IMR-90 (cell line): ENCODE results near the gene SLC6A20. TPM values are rescaled to one million over a fixed set of nuclear protein-coding genes. Genes with fewer than 3 reads are reported as not detected.

Experiments
- ATAC-seq: fragments of 200-7000 bp; cut with Tn5 transposase; 2 replicates; pipeline ENCODE4 v1.9.1; 2020; ENCODE audit warnings: low read depth, mild to moderate bottlenecking, moderate library complexity
- BruUV-seq: library from RNA; stranded (reverse); fragments of 400-500 nt; replicated peaks from 2 replicates; lab custom pipeline; 2021; lab: Mats Ljungman, UMichigan
- CTCF ChIA-PET: fragments of 300-600 bp; formaldehyde crosslinking; extraction: SDS; loops from one replicate; lab custom pipeline; 2021; ENCODE audit warnings: antibody characterized with exemption; lab: Yijun Ruan, JAX
- POLR2A ChIA-PET: fragments of 300-600 bp; sonication (Branson Sonifier 250); formaldehyde crosslinking; loops from one replicate; lab custom pipeline; 2022; ENCODE audit warnings: antibody characterized with exemption; ENCODE audit not compliant: unreplicated experiment; lab: Charles Lee
- DNase-seq: peaks from one replicate; pipeline ENCODE4 v3.0.0; 2013
- H2AFZ ChIP-seq: replicated peaks from 2 replicates; pipeline ENCODE3; 2013; ENCODE audit warnings: low read length, mild to moderate bottlenecking; ENCODE audit not compliant: poor library complexity
- H2AK5ac ChIP-seq: 2 replicates; pipeline ENCODE4 v1.6.1; 2013; ENCODE audit warnings: low read depth, low read length, inconsistent platforms
- H2AK9ac ChIP-seq: replicated peaks from 2 replicates; pipeline ENCODE3; 2013; ENCODE audit warnings: mild to moderate bottlenecking, low read depth, low read length, moderate library complexity; ENCODE audit not compliant: poor library complexity
- H2BK120ac ChIP-seq: 2 replicates; pipeline ENCODE4 v1.6.1; 2013; ENCODE audit warnings: low read depth, low read length, inconsistent platforms
- H2BK15ac ChIP-seq: 3 replicates; pipeline ENCODE4 v1.6.1; 2013; ENCODE audit warnings: low read depth, low read length, inconsistent platforms
- H2BK20ac ChIP-seq: 2 replicates; pipeline ENCODE4 v1.6.1; 2013; ENCODE audit warnings: low read depth, mild to moderate bottlenecking, inconsistent platforms, low read length, moderate library complexity
- H2BK5ac ChIP-seq: 2 replicates; pipeline ENCODE4 v1.6.1; 2013; ENCODE audit warnings: mild to moderate bottlenecking, low read depth, low read length, inconsistent platforms; ENCODE audit not compliant: poor library complexity, severe bottlenecking
- H3K14ac ChIP-seq: replicated peaks from 2 replicates; pipeline ENCODE4 v1.6.1; 2013; ENCODE audit warnings: low read depth, low read length, inconsistent platforms
- H3K18ac ChIP-seq: 2 replicates; pipeline ENCODE4 v1.6.1; 2013; ENCODE audit warnings: low read depth, low read length, control low read depth
- H3K23ac ChIP-seq: 2 replicates; pipeline ENCODE4 v1.6.1; 2013; ENCODE audit warnings: low read depth, low read length, inconsistent platforms
- H3K27ac ChIP-seq: 2 replicates; pipeline ENCODE4 v1.5.1; 2013; ENCODE audit warnings: mild to moderate bottlenecking, control low read depth, low read length; ENCODE audit not compliant: insufficient read depth
- H3K27me3 ChIP-seq: 2 replicates; pipeline ENCODE4 v1.6.1; 2013; ENCODE audit warnings: low read length; ENCODE audit not compliant: control insufficient read depth, insufficient read depth
- H3K36me3 ChIP-seq: 2 replicates; pipeline ENCODE4 v1.6.1; 2013; ENCODE audit warnings: low read length, mixed read lengths; ENCODE audit not compliant: control insufficient read depth, insufficient read depth
- H3K4ac ChIP-seq: 2 replicates; pipeline ENCODE4 v1.6.1; 2013; ENCODE audit warnings: low read depth, low read length, inconsistent platforms
- H3K4me1 ChIP-seq: 2 replicates; pipeline ENCODE4 v1.6.1; 2013; ENCODE audit warnings: low read length, mixed read lengths; ENCODE audit not compliant: control insufficient read depth, insufficient read depth
- H3K4me2 ChIP-seq: 2 replicates; pipeline ENCODE4 v1.6.1; 2013; ENCODE audit warnings: low read depth, mild to moderate bottlenecking, control low read depth, low read length, moderate library complexity
- H3K4me3 ChIP-seq: 2 replicates; pipeline ENCODE4 v1.5.1; 2013; ENCODE audit warnings: low read depth, mild to moderate bottlenecking, control low read depth, low read length, moderate library complexity; ENCODE audit not compliant: insufficient read depth
- H3K56ac ChIP-seq: 2 replicates; pipeline ENCODE4 v1.6.1; 2013; ENCODE audit warnings: low read length, inconsistent platforms; ENCODE audit not compliant: insufficient read depth; ENCODE audit errors: extremely low read depth
- H3K79me1 ChIP-seq, 2 experiments: 2 replicates each; pipeline ENCODE4 v1.6.1; 2013; ENCODE audit warnings: low read length in 2 of 2, inconsistent platforms in 1 of 2, low read depth in 1 of 2
- H3K9ac ChIP-seq: 2 replicates; pipeline ENCODE4 v1.6.1; 2013; ENCODE audit warnings: low read depth, low read length, control low read depth
- H3K9me1 ChIP-seq: 2 replicates; pipeline ENCODE4 v1.6.1; 2013; ENCODE audit warnings: low read length, inconsistent platforms; ENCODE audit not compliant: insufficient read depth
- H3K9me3 ChIP-seq: 2 replicates; pipeline ENCODE4 v1.6.1; 2013; ENCODE audit warnings: low read length; ENCODE audit not compliant: control insufficient read depth, insufficient read depth
- H4K20me1 ChIP-seq: 2 replicates; pipeline ENCODE4 v1.6.1; 2013; ENCODE audit warnings: low read length, inconsistent platforms; ENCODE audit not compliant: insufficient read depth
- H4K5ac ChIP-seq: 2 replicates; pipeline ENCODE4 v1.6.1; 2013; ENCODE audit warnings: mild to moderate bottlenecking, low read depth, low read length, control low read depth
- H4K8ac ChIP-seq, 2 experiments: 2 replicates each; pipeline ENCODE4 v1.6.1; 2013; ENCODE audit warnings: low read depth in 2 of 2, low read length in 2 of 2, control low read depth in 1 of 2, inconsistent platforms in 1 of 2
- H4K91ac ChIP-seq: 2 replicates; pipeline ENCODE4 v1.6.1; 2013; ENCODE audit warnings: low read depth, low read length, inconsistent platforms; ENCODE audit not compliant: insufficient read depth
- FOS ChIP-seq: fragments of 150-350 bp; IDR thresholded peaks from 2 replicates; pipeline ENCODE4 v1.6.1; 2016; ENCODE audit warnings: low read depth, low read length
- MAFK ChIP-seq: IDR thresholded peaks from 2 replicates; pipeline ENCODE4 v1.6.1; 2012; ENCODE audit warnings: low read depth, low read length, improper control_type of control experiment
- SMC3 ChIP-seq: fragments of 150-350 bp; IDR thresholded peaks from 2 replicates; pipeline ENCODE4 v1.6.1; 2016; ENCODE audit warnings: low read depth, mild to moderate bottlenecking, antibody characterized with exemption, low read length, moderate library complexity
- WGBS, 2 experiments: methylation state at CpG; one replicate each; pipeline versions ENCODE4 v1.1.5 to v1.1.7; 2013; ENCODE audit warnings: missing lambda C conversion rate in 2 of 2; ENCODE audit not compliant: insufficient read length in 1 of 2; ENCODE audit errors: extremely low coverage in 2 of 2; 5-methylcytosine and 5-hydroxymethylcytosine counted together
- dilution Hi-C: fragments of 300-500 bp; cut with HindIII; formaldehyde crosslinking; loops from one replicate; pipeline ENCODE4 v1.14.3; 2018; ENCODE audit warnings: low sequenced_read_pairs; ENCODE audit not compliant: unreplicated experiment
- in situ Hi-C: fragments of 300-500 bp; cut with MboI; formaldehyde crosslinking; loops from 3 replicates; pipeline ENCODE4 v1.14.3; 2019; ENCODE audit warnings: low sequenced_read_pairs, inconsistent platforms, mixed read lengths
- intact Hi-C: fragments of 100-400 bp; cut with micrococcal nuclease; formaldehyde crosslinking; loops from 2 replicates; pipeline ENCODE4 v1.10.0; 2022
- polyA plus RNA-seq, 3 experiments: library from polyadenylated mRNA; depleted of rRNA; stranded (reverse); fragments of >200 nt; gene quantifications; 2 replicates each; pipeline ENCODE4 v1.2.3, GENCODE V29; 2012; ENCODE audit warnings: low replicate concordance in 1 of 3
- total RNA-seq: library from RNA; depleted of rRNA; stranded (reverse); fragments of >200 nt; gene quantifications from 2 replicates; pipeline ENCODE4 v1.2.3, GENCODE V29; 2012
- TF ChIP-seq, protein P1 (sequence below): conservative IDR thresholded peaks from 2 replicates; pipeline ENCODE4 v1.5.1; 2012; ENCODE audit warnings: mild to moderate bottlenecking, low read depth, low read length, improper control_type of control experiment
- TF ChIP-seq, protein P2 (sequence below): fragments of 150-350 bp; IDR thresholded peaks from 2 replicates; pipeline ENCODE4 v1.6.1; 2017; ENCODE audit warnings: mild to moderate bottlenecking, antibody characterized with exemption, low read length, low read depth

SLC6A20 gene
- total and polyA plus RNA-seq, 2 of the 4 experiments (the other 2 are of a cell fraction): not detected

DNA sequence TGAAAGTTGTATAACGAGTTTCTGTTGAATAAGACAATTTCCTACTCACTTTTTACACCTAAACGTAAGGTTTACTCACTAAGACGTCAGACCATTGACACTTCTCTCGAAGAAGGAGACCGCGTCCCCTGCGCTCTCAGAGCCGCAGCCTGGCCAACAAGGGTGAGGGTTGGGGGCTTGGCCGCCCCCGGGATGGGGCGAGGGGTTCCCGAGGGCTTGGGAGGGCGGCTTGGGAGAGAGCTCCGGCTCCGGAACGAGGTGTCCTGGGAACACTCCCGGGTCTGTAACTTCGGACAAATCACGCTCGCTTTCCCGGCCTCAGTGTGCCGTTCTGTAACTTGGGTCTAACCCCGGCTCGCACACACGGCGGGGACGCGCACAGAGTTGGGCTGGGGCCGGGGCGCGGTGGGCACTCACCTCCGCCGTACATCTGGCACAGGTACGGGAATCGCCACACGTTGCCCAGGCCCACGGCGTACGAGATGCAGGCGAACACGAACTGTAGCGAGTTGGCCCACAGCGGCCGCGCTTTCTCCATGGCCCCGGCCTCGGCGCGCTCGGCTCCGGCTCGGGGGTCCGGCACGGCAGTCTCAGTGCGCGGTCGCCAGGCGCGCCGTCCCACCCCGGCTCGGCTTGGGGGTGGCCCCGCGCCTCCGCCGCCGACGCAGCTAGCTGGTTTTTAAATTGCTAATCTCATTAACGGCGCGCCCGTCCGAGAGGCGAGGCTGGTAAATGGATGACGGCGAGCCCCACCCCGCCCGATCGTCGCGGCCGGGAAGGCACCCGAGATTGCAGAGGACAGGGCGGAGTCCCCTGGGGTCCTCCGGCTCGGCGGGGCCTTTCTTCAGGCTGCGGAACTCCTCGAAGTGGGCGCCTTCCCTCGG is at the start of gene SLC6A20 (continued):
- TF ChIP-seq, protein P1, sequence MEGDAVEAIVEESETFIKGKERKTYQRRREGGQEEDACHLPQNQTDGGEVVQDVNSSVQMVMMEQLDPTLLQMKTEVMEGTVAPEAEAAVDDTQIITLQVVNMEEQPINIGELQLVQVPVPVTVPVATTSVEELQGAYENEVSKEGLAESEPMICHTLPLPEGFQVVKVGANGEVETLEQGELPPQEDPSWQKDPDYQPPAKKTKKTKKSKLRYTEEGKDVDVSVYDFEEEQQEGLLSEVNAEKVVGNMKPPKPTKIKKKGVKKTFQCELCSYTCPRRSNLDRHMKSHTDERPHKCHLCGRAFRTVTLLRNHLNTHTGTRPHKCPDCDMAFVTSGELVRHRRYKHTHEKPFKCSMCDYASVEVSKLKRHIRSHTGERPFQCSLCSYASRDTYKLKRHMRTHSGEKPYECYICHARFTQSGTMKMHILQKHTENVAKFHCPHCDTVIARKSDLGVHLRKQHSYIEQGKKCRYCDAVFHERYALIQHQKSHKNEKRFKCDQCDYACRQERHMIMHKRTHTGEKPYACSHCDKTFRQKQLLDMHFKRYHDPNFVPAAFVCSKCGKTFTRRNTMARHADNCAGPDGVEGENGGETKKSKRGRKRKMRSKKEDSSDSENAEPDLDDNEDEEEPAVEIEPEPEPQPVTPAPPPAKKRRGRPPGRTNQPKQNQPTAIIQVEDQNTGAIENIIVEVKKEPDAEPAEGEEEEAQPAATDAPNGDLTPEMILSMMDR: no peak

DNA sequence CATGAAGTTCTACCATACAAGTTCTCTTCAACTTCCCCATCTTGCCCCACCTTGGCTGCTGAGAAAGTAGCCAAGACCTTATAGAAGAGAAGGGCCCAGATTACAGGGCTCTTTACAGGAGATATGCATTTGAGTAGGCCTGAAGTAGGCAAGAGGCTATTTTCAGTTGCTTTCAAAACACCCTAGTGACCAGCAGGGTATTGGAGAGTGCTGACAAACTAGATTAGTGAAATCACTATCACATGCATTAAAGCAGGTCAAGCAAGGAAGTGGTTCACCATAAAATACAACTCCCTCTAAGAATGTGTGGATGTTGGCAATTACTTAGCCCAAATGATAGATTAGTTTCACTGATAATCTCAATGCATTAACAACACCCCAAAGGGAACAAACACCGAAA is 48.3 kb upstream of the SLC6A20 start:
- intact Hi-C loops: loop anchor here (5.0 kb wide), 2 partner anchors 48 to 233 kb away; no protein-coding TSS in a partner anchor

More for the DNA sequence above, 48.3 kb upstream of the SLC6A20 start:
- Histone ChIP-seq H4K20me1 (no peaks in the 10 kb centered on the region), H3K9me1 (no peaks in the 10 kb centered on the region), H3K14ac (no peak overlapping the region), H3K56ac (no peak overlapping the region), H2AK5ac (no peak overlapping the region), H3K79me1 (peaks cover 4 to 5% of the 10 kb centered on the region in 2 experiments; a peak in 1 of 4 replicates), H4K8ac (no peak overlapping the region), H3K4me1 (0 out of 2 replicates have a peak, but pooled peaks cover 2% of the 10 kb centered on the region), H2AK9ac (no peak overlapping the region), H2BK15ac (no peak overlapping the region), H3K27ac (no peak overlapping the region), H2BK120ac (no peak overlapping the region), H4K5ac (no peak overlapping the region), H3K9ac (no peak overlapping the region), H3K18ac (no peak overlapping the region), H3K4me2 (no peak overlapping the region), H3K9me3 (no peaks in the 10 kb centered on the region), H2BK20ac (no peak overlapping the region), H3K36me3 (no peaks in the 10 kb centered on the region), H2AFZ (no peak overlapping the region), H3K27me3 (peaks cover 16% of the 10 kb centered on the region), H3K4me3 (no peak overlapping the region), H2BK5ac (no peak overlapping the region), H4K91ac (no peak overlapping the region), H3K23ac (no peak overlapping the region), H3K4ac (no peak overlapping the region)
- in situ Hi-C loops (no loop called here), dilution Hi-C loops (no loop called here)
- ChIA-PET POLR2A (no interaction called here), CTCF (no interaction called here)
- ATAC-seq (no peak), DNase-seq (no peak)
- TF ChIP-seq MAFK (no peak), FOS (no peak), SMC3 (no peak)
- TF ChIP-seq, protein P2, sequence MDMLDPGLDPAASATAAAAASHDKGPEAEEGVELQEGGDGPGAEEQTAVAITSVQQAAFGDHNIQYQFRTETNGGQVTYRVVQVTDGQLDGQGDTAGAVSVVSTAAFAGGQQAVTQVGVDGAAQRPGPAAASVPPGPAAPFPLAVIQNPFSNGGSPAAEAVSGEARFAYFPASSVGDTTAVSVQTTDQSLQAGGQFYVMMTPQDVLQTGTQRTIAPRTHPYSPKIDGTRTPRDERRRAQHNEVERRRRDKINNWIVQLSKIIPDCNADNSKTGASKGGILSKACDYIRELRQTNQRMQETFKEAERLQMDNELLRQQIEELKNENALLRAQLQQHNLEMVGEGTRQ: no peak
- no CpG with 5 or more reads among the region's 1 CpG for WGBS, 2 experiments
- BruUV-seq: no TSS peak
